ENCODE results near the gene CDC6. TPM values are rescaled to one million over a fixed set of nuclear protein-coding genes. Genes with fewer than 3 reads are reported as not detected.
"Not testable (repeated sequence)": the region's sequence is repeated elsewhere in the genome, so short reads cannot be mapped to it uniquely, and the experiment has no call there.

The CDC6 gene
- total RNA-seq, 1 donor from 2014 or later, result 3.4 TPM

- no peak overlapping the region for H3K4me3 ChIP-seq (ENCODE audit: low read depth, low read length)
- DNase-seq (ENCODE audit: low read depth) (no peak), FAIRE-seq (no peak)
- peaks cover 3% of the 10 kb centered on the region for H3K36me3 ChIP-seq (ENCODE audit: control insufficient read depth, insufficient read depth, low read length)
- no peaks in the 10 kb centered on the region for H3K27me3 ChIP-seq (ENCODE audit: control insufficient read depth, insufficient read depth, low read length)
- no peak for TF ChIP-seq CTCF (IDR thresholded peaks at IDR 0.05; ENCODE audit: insufficient read depth, low read length, severe bottlenecking)
Measured at GRCh38 chr17:40298726-40299125, 11.0 kb downstream of the CDC6 start.

- FAIRE-seq; H3K27me3 ChIP-seq (ENCODE audit: control insufficient read depth, insufficient read depth, low read length); H3K36me3 ChIP-seq (ENCODE audit: control insufficient read depth, insufficient read depth, low read length); H3K4me3 ChIP-seq (ENCODE audit: low read depth, low read length); DNase-seq (ENCODE audit: low read depth): not testable (repeated sequence)
Measured at GRCh38 chr17:40299159-40299757, 11.6 kb downstream of the CDC6 start.

- Histone ChIP-seq H3K4me3 (ENCODE audit: low read depth, low read length) (no peak overlapping the region), H3K36me3 (ENCODE audit: control insufficient read depth, insufficient read depth, low read length) (no peaks in the 10 kb centered on the region), H3K27me3 (ENCODE audit: control insufficient read depth, insufficient read depth, low read length) (no peaks in the 10 kb centered on the region)
- FAIRE-seq (no peak), DNase-seq (ENCODE audit: low read depth) (no peak)
- TF ChIP-seq CTCF (IDR thresholded peaks at IDR 0.05; ENCODE audit: insufficient read depth, low read length, severe bottlenecking), result peak; percentile 23
Measured at GRCh38 chr17:40301315-40301714, 13.6 kb downstream of the CDC6 start.

- DNase-seq (ENCODE audit: low read depth) (peak; percentile 63), FAIRE-seq (no peak)
- TF ChIP-seq CTCF (IDR thresholded peaks at IDR 0.05; ENCODE audit: insufficient read depth, low read length, severe bottlenecking), result peak; percentile 64
- Histone ChIP-seq H3K27me3 (ENCODE audit: control insufficient read depth, insufficient read depth, low read length) (no peaks in the 10 kb centered on the region), H3K4me3 (ENCODE audit: low read depth, low read length) (no peak overlapping the region), H3K36me3 (ENCODE audit: control insufficient read depth, insufficient read depth, low read length) (no peaks in the 10 kb centered on the region)
Measured at GRCh38 chr17:40303009-40303657, 15.5 kb downstream of the CDC6 start.

GRCh38 chr17:40303708-40304551 lies 16.3 kb downstream of the CDC6 start:
- Histone ChIP-seq H3K27me3 (ENCODE audit: control insufficient read depth, insufficient read depth, low read length) (no peaks in the 10 kb centered on the region), H3K4me3 (ENCODE audit: low read depth, low read length) (no peak overlapping the region), H3K36me3 (ENCODE audit: control insufficient read depth, insufficient read depth, low read length) (no peaks in the 10 kb centered on the region)
- FAIRE-seq (no peak), DNase-seq (ENCODE audit: low read depth) (peak; percentile 64)
- TF ChIP-seq CTCF (IDR thresholded peaks at IDR 0.05; ENCODE audit: insufficient read depth, low read length, severe bottlenecking), result no peak

GRCh38 chr17:40304552-40304863 lies 16.8 kb downstream of the CDC6 start:
- FAIRE-seq; H3K27me3 ChIP-seq (ENCODE audit: control insufficient read depth, insufficient read depth, low read length); DNase-seq (ENCODE audit: low read depth); H3K36me3 ChIP-seq (ENCODE audit: control insufficient read depth, insufficient read depth, low read length); H3K4me3 ChIP-seq (ENCODE audit: low read depth, low read length): not testable (repeated sequence)

- H3K36me3 ChIP-seq (ENCODE audit: control insufficient read depth, insufficient read depth, low read length); H3K4me3 ChIP-seq (ENCODE audit: low read depth, low read length); DNase-seq (ENCODE audit: low read depth); H3K27me3 ChIP-seq (ENCODE audit: control insufficient read depth, insufficient read depth, low read length); FAIRE-seq: not testable (repeated sequence)
Measured at GRCh38 chr17:40304866-40305265, 17.2 kb downstream of the CDC6 start.

Measured in bronchial epithelial cell (primary cell).